HepG2 (cell line): ENCODE data around the gene PDZD7. TPM values are rescaled to one million over a fixed set of nuclear protein-coding genes. Genes with fewer than 3 reads are reported as not detected.

Experiments
- HNRNPK ChIP-seq: fragments of 200-400 bp; formaldehyde crosslinking; IDR thresholded peaks from 2 replicates; pipeline ENCODE4 v1.6.1; 2018; ENCODE audit warnings: low read length, low read depth, moderate library complexity, mild to moderate bottlenecking; ENCODE audit not compliant: poor library complexity, severe bottlenecking
- MEIS1 ChIP-seq: sonication (generic); formaldehyde crosslinking; IDR thresholded peaks from 2 replicates; pipeline ENCODE4 v1.9.0; 2021; ENCODE audit warnings: mild to moderate bottlenecking, missing genetic modification reagents, moderate library complexity, borderline replicate concordance
- MLX ChIP-seq: IDR thresholded peaks from 2 replicates; pipeline ENCODE4 v1.6.1; 2016
- MXD4 ChIP-seq: IDR thresholded peaks from 2 replicates; pipeline ENCODE4 v1.6.1; 2016; ENCODE audit warnings: mild to moderate bottlenecking, missing biosample characterization, missing genetic modification reagents
- NONO ChIP-seq, 2 experiments: fragments of 450-650 bp in 1 of 2; sonication (generic) in 1 of 2; formaldehyde crosslinking in 1 of 2; IDR thresholded peaks in 1 of 2; conservative IDR thresholded peaks in 1 of 2; 2 replicates each; pipeline versions ENCODE4 v1.6.1 to v1.8.0; 2017 to 2022; ENCODE audit warnings: mild to moderate bottlenecking in 1 of 2, missing genetic modification reagents in 1 of 2, moderate library complexity in 1 of 2
- NR0B2 ChIP-seq: sonication (generic); formaldehyde crosslinking; IDR thresholded peaks from 2 replicates; pipeline ENCODE4 v1.4.0; 2020; ENCODE audit warnings: mild to moderate bottlenecking, missing genetic modification reagents
- POLR2G ChIP-seq: fragments of 200-400 bp; formaldehyde crosslinking; IDR thresholded peaks from 2 replicates; pipeline ENCODE4 v1.6.1; 2018; ENCODE audit warnings: mild to moderate bottlenecking, low read depth, low read length, moderate library complexity
- ZNF276 ChIP-seq: sonication (generic); formaldehyde crosslinking; IDR thresholded peaks from 2 replicates; pipeline ENCODE4 v1.4.0; 2020; ENCODE audit warnings: mild to moderate bottlenecking, low read depth, missing genetic modification reagents
- ZNF572 ChIP-seq: sonication (generic); formaldehyde crosslinking; IDR thresholded peaks from 2 replicates; pipeline ENCODE4 v1.5.1; 2020; ENCODE audit warnings: mild to moderate bottlenecking, missing genetic modification reagents
- polyA plus RNA-seq, 8 experiments: library from polyadenylated mRNA; depleted of rRNA in 3 of 8; stranded (reverse) in 7 of 8; unstranded in 1 of 8; fragments of >200 nt; fragmentation: Illumina TruSeq in 4 of 8; extraction: Trizol in 4 of 8; gene quantifications; 2 replicates each; pipeline versions ENCODE4 v1.2.1 to v1.2.3, GENCODE V29; 2011 to 2016; ENCODE audit warnings: low read depth in 4 of 8, missing spikeins in 1 of 8, mixed read lengths in 1 of 8; ENCODE audit not compliant: insufficient read depth in 1 of 8
- total RNA-seq, 5 experiments: library from RNA; depleted of rRNA; stranded (reverse); fragments of >200 nt; fragmentation: Illumina TruSeq; extraction: Trizol; gene quantifications; 2 replicates each; pipeline ENCODE4 v1.2.3, GENCODE V29; 2016; ENCODE audit warnings: low read depth in 1 of 5
- TF ChIP-seq, protein P1 (sequence below): sonication (generic); formaldehyde crosslinking; IDR thresholded peaks from 2 replicates; pipeline ENCODE4 v1.5.0; 2020; ENCODE audit warnings: mild to moderate bottlenecking, missing genetic modification reagents
- TF ChIP-seq, protein P2 (sequence below): sonication (generic); formaldehyde crosslinking; IDR thresholded peaks from 2 replicates; pipeline ENCODE4 v1.4.0; 2020; ENCODE audit warnings: missing genetic modification reagents, borderline replicate concordance
- TF ChIP-seq, protein P3 (sequence below): sonication (generic); formaldehyde crosslinking; IDR thresholded peaks from 2 replicates; pipeline ENCODE4 v1.8.1; 2023; ENCODE audit warnings: mild to moderate bottlenecking, moderate library complexity, missing genetic modification reagents

The PDZD7 gene
- total and polyA plus RNA-seq, 2 of the 13 experiments (the other 11 are each of a cell fraction or from before 2014, with no cell fraction given), result 0.58 to 0.73 TPM

GRCh38 chr10:100996678-100997359 is 34.1 kb downstream of the PDZD7 start (continued):
- TF ChIP-seq, protein P1, sequence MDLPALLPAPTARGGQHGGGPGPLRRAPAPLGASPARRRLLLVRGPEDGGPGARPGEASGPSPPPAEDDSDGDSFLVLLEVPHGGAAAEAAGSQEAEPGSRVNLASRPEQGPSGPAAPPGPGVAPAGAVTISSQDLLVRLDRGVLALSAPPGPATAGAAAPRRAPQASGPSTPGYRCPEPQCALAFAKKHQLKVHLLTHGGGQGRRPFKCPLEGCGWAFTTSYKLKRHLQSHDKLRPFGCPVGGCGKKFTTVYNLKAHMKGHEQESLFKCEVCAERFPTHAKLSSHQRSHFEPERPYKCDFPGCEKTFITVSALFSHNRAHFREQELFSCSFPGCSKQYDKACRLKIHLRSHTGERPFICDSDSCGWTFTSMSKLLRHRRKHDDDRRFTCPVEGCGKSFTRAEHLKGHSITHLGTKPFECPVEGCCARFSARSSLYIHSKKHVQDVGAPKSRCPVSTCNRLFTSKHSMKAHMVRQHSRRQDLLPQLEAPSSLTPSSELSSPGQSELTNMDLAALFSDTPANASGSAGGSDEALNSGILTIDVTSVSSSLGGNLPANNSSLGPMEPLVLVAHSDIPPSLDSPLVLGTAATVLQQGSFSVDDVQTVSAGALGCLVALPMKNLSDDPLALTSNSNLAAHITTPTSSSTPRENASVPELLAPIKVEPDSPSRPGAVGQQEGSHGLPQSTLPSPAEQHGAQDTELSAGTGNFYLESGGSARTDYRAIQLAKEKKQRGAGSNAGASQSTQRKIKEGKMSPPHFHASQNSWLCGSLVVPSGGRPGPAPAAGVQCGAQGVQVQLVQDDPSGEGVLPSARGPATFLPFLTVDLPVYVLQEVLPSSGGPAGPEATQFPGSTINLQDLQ (CRISPR knock-in tag), result no peak
- TF ChIP-seq POLR2G, result peak; percentile 56; the same call in 1 of the 2 replicates
- no peak for TF ChIP-seq NONO (IDR thresholded peaks at IDR 0.05)
- TF ChIP-seq NONO (CRISPR knock-in tag; conservative IDR thresholded peaks at IDR 0.05), result no peak; the same call in 1 of the 2 replicates
- TF ChIP-seq MEIS1 (CRISPR knock-in tag), result peak; percentile 18; the same call in 1 of the 2 replicates
- TF ChIP-seq ZNF276 (CRISPR knock-in tag), result 0 out of 2 replicates have a peak, but pooled peaks have one; percentile 9
- 0 out of 2 replicates have a peak, but pooled peaks have one; percentile 5 for TF ChIP-seq MXD4 (CRISPR knock-in tag)
- TF ChIP-seq, protein P2, sequence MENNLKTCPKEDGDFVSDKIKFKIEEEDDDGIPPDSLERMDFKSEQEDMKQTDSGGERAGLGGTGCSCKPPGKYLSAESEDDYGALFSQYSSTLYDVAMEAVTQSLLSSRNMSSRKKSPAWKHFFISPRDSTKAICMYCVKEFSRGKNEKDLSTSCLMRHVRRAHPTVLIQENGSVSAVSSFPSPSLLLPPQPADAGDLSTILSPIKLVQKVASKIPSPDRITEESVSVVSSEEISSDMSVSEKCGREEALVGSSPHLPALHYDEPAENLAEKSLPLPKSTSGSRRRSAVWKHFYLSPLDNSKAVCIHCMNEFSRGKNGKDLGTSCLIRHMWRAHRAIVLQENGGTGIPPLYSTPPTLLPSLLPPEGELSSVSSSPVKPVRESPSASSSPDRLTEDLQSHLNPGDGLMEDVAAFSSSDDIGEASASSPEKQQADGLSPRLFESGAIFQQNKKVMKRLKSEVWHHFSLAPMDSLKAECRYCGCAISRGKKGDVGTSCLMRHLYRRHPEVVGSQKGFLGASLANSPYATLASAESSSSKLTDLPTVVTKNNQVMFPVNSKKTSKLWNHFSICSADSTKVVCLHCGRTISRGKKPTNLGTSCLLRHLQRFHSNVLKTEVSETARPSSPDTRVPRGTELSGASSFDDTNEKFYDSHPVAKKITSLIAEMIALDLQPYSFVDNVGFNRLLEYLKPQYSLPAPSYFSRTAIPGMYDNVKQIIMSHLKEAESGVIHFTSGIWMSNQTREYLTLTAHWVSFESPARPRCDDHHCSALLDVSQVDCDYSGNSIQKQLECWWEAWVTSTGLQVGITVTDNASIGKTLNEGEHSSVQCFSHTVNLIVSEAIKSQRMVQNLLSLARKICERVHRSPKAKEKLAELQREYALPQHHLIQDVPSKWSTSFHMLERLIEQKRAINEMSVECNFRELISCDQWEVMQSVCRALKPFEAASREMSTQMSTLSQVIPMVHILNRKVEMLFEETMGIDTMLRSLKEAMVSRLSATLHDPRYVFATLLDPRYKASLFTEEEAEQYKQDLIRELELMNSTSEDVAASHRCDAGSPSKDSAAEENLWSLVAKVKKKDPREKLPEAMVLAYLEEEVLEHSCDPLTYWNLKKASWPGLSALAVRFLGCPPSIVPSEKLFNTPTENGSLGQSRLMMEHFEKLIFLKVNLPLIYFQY (CRISPR knock-in tag), result peak; percentile 70; the same call in 1 of the 2 replicates
- peak; percentile 23 for TF ChIP-seq HNRNPK
- no peak for TF ChIP-seq NR0B2 (CRISPR knock-in tag)
- TF ChIP-seq, protein P3, sequence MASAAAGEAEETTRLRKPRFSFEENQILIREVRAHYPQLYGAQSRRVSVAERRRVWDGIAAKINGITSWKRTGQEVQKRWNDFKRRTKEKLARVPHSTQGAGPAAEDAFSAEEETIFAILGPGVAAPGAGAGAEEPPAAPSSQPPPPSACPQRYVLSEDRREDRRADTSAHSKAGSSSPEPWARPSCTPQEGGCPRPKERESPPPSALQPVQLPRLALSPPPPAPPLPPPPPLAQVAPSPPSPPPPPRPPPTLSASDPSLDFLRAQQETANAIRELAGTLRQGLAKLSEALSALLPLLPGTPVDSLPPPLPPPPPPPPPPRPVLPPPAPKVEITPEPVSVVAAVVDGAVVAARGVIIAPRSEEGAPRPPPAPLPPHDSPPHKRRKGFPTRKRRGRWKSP, result no peak
- TF ChIP-seq ZNF572 (CRISPR knock-in tag), result no peak
- TF ChIP-seq MLX (CRISPR knock-in tag), result peak; percentile 20; the same call in 1 of the 2 replicates
